Upper lobe of right lung (tissue), 1 donor: ENCODE data around the gene SERPINB2. TPM values are rescaled to one million over a fixed set of nuclear protein-coding genes. Genes with fewer than 3 reads are reported as not detected.

Experiments used
- ATAC-seq: fragments of 200-7000 bp; cut with Tn5 transposase; one replicate; pipeline ENCODE4 v1.9.1; 2020; ENCODE audit warnings: mild to moderate bottlenecking, moderate library complexity
- DNase-seq: peaks from one replicate; pipeline ENCODE4 v3.0.0-alpha.2; 2020
- H3K27ac ChIP-seq: fragments of 200-600 bp; one replicate; pipeline ENCODE4 v1.8.0; 2022
- H3K27me3 ChIP-seq: fragments of 200-600 bp; one replicate; pipeline ENCODE4 v1.8.0; 2022; ENCODE audit warnings: mild to moderate bottlenecking
- H3K36me3 ChIP-seq: fragments of 200-600 bp; one replicate; pipeline ENCODE4 v1.8.0; 2022
- H3K4me1 ChIP-seq: fragments of 200-600 bp; one replicate; pipeline ENCODE4 v1.8.0; 2022
- H3K4me3 ChIP-seq: fragments of 200-600 bp; one replicate; pipeline ENCODE4 v1.8.0; 2022; ENCODE audit warnings: mild to moderate bottlenecking
- H3K9me3 ChIP-seq: fragments of 200-600 bp; one replicate; pipeline ENCODE4 v1.8.0; 2022
- CTCF ChIP-seq: fragments of 200-600 bp; IDR thresholded peaks from one replicate; pipeline ENCODE4 v1.8.0; 2022; ENCODE audit warnings: antibody characterized with exemption
- intact Hi-C: fragments of 100-400 bp; cut with DNase I; formaldehyde crosslinking; loops from one replicate; pipeline ENCODE4 v1.11.0; 2022
- total RNA-seq: library from RNA; stranded (reverse); fragmentation: NEBNext Ultra II Directional; extraction: Animal tissue kit (Norgen Biotek cat#: 25700); gene quantifications from one replicate; pipeline ENCODE4 v1.2.1, GENCODE V29; 2021
- donor health status: DM: no; HTN: yes; CAD: no; lungs with severe emphysema.

The SERPINB2 gene
- total RNA-seq, 1 donor from 2014 or later = 0.38 TPM

GRCh38 chr18:63949068-63949737 is 61.7 kb downstream of the SERPINB2 start, which contains the start of gene HMSD:
Gene HMSD (plus strand): TSS chr18:63949301. CDS start chr18:63953456, 4,155 bp downstream.
- Histone ChIP-seq H3K4me3 (peak within 1 kb of the TSS; percentile 42), H3K4me1 (no peaks in the 10 kb centered on the region), H3K27me3 (peaks cover 7% of the 10 kb centered on the region), H3K27ac (no peak within 1 kb of the TSS), H3K9me3 (no peaks in the 10 kb centered on the region), H3K36me3 (no peaks in the 10 kb centered on the region)
- peak; percentile 88 for DNase-seq
- ATAC-seq = peak; percentile 100
- intact Hi-C loops = no loop called here
- peak; percentile 43 for TF ChIP-seq CTCF

DNA sequence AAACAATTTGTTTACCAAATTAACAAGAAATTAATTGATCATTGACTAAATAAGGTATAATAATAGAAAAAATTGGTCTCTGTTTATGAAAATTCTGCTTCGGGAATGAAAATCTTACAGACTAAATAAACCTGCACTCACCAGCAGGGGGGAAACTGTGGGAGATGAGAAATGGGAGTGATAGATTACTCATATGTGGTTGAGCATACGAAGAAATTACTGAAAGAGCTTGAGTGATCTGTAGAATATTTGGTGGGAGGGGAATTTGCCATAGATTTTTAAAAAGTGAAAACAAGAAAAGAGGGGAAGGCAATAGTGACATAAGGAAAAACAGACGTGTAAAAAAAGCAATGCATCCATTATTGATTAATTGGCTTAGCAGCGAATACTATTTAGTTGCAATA is 63.8 kb downstream of the SERPINB2 start:
- ATAC-seq (no peak), DNase-seq (no peak)
- Histone ChIP-seq H3K4me3 (no peak overlapping the region), H3K36me3 (no peaks in the 10 kb centered on the region), H3K27ac (no peak overlapping the region), H3K27me3 (peaks cover 13% of the 10 kb centered on the region), H3K4me1 (no peaks in the 10 kb centered on the region), H3K9me3 (no peaks in the 10 kb centered on the region)
- TF ChIP-seq CTCF = no peak
- intact Hi-C loops = no loop called here

Other genes starting within 250 kb of the SERPINB2 start
- not detected for gene SERPINB4, start 243.4 kb upstream of the SERPINB2 start, total RNA-seq
- not detected for gene SERPINB3, start 225.8 kb upstream of the SERPINB2 start, total RNA-seq
- not detected for gene SERPINB11, start 184.7 kb upstream of the SERPINB2 start, total RNA-seq
- 0.29 TPM for gene SERPINB7, start 112.3 kb upstream of the SERPINB2 start, total RNA-seq
- gene SERPINB10, start 20.3 kb downstream of the SERPINB2 start, total RNA-seq = not detected
- gene HMSD, start 61.6 kb downstream of the SERPINB2 start, total RNA-seq = 2.1 TPM
- 24.6 TPM for gene SERPINB8, start 82.4 kb downstream of the SERPINB2 start, total RNA-seq